Stimulated activated CD4-positive, alpha-beta T cell treated with anti-CD3 and anti-CD28 coated beads, Interleukin-1b, Interleukin-23, amount 100 ng/mL, for 1 hour (primary cell): Measurements from ENCODE around the gene GOLT1A.

Experiments used
- DNase-seq, 2 donors: peaks; one replicate each; pipeline ENCODE4 v3.0.0-alpha.2; 2020; ENCODE audit warnings: low read depth in 2 of 2

GOLT1A gene

DNA sequence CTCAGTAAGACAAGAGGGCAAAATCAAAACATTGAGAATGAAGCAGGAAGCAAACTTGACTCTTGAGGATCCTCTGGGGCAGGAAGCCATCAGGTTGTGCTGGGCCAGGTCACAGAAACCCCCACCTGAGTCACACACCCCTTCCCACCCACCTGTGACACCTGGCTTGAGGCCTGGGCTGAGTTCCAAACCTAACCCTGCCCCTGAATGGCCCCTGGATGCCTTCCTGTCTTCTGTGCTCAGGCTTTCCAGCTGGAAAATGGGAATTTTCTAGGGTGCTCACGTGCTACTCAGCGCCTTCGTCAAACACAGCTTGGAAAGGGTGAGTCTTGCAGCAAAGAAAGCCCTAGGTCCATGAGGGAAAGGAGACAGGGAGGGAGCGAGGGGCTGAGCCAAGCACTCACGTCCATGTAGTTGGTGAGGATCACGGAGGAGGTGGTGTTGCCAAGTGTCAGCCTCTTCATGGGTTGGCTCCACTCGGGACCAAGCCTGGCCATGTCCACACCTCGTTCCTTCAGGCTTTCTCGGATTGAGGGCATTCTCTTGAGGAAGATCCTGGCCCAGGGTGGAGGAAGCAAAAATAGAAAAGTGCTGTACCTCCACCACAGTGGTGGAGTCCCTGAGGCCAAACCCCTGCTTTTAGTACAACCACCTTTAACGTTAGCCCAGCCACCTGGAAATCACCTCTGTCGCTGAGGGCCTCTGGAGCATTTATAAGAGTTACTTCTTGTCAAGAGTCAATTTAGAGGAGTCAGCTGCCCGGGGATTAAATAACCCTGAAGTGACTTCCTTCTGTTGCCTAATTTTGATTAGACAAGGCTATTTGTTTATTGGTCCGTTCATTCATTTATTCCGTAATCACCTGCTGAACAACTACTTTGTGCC is 51.9 kb downstream of the GOLT1A start:
- no peak for DNase-seq

DNA sequence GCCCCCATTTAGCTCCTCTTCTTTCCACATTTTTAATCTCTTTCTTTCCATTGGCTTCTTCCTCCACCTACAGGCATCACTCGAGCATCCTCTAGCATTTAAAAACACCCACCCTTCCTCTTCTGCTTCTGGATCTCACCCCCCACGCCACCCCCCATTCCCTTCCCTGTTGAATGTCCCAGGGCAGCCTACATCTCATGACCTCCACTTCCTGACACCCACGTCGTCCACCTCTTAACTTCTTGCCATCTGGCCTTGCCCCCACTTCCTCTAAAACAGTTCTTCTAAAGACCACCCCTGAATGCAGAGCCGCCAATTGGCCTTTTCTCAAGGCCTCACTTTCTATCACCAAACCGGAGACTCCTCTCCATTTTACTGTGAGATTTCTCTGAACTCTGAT is 55.8 kb downstream of the GOLT1A start:
- no peak for DNase-seq

DNA sequence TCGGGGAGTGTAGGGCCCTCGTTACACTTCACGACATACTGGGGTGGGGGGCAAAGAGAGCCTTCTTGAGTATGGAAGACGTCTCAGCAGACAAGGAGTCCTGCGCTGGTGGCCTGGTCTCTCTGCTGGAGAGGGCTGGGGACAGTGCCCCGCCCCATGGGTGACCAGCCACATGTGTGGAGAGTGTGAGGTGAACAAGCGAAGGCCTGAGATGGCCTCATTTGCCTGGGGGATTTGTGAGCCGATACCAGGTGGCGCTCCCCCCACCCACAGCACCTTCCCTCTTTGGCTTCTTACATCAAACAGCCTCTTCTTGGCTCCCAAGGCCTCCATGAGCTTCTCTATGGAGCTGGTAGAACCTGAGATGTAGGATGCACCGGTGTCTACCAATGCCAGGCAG is 57.9 kb downstream of the GOLT1A start:
- DNase-seq: no peak

DNA sequence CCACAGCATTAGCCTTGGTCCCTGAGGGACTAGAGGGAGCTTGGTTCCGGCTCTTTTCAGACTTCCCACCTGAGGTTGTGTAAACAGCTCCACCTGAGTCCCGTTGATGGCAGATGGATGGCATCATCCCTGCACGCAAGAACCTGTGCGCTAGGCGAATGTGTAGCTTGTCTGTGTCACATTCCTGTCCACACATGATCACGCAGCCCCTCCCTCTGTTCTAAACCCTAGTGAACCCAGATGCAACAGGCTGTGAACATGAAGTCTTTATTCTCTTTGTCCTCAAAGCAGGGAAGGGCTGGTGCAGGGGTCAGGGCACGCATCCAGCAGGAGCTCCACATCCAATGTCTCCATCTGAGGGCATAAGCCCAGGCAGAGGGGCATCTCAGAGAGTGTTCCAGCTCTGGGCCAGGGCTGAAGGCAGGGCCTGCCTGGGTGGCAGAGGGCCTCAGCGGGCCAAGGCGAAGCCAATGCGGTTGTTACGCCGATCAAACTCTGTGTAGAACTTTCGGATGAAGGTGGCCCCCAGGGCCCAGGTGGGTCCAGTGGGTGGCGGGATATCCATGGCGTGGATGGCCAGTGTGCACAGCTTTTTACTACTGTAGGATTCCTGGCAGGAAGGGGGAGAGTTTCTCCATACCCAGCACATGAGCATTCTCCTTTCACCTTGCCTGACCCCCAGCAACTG is 59.1 kb downstream of the GOLT1A start:
- no peak for DNase-seq

DNA sequence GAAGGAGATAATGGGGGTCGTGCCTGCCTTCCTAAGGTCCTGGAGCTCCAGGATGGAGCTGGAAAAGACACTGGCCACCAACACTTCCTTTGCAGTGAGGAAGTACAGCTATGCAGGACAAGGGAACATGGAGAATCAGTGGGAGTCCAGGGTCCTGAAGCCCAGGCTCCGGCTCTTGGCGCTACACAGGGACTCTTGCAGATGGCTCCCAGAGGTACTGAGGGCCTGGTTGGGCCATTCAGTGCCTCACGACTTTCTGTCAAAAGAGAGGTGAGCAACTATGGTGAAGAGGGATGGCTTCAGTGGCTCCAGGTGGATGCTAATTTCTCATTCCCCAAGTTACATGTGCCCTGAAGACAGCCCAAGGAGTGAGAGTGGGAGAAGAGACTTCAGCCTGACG is 60.1 kb downstream of the GOLT1A start:
- no peak for DNase-seq

GRCh38 chr1:204152310-204153044 is 61.3 kb downstream of the GOLT1A start:
- no peak for DNase-seq

DNA sequence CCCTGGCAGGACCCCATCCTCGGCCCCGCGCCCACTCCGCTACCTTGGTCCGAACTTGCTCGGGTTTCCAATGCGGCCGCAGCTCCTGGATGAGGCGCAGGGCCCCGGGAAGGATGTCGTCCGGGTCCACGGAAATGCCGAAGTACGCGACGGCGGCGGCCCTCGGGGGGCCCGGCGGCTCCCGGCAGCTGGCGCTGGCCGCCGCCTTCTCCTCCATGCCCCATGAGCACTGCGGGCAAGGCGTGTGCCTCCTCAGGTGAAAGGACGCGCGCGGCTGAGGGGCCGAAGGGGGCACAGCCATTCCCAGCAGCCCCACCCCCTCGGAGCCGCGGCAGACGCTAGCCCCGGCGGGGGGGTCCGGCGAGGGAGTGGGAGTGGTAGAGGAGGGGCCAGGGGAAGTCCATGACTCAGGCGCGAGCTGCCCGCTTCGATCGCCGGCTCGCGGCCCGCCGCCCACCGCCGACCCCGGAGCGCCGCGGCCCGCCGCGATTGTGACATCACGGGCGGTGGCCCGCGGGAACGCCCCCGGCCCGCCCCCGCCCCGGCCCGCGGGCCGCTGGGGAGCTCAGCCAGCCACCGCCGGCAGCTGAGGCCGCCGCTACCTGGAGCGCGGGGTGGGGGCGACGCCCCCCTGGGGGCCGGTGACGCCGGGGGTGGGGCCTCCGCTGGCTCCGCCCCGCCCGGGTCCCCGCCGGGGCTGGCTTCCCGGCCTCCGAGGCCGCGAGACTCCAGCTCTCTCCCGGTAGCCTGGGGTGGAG is 62.1 kb downstream of the GOLT1A start, which contains the start of gene ETNK2:
TSS of gene ETNK2 (minus strand) at position 493 of the 758 bp plus-strand sequence. CDS start at position 301, 192 bp downstream.
- peak; percentile 12 to 30 for DNase-seq

- DNase-seq: no peak
Measured at GRCh38 chr1:204150702-204151551, 62.9 kb downstream of the GOLT1A start.

DNA sequence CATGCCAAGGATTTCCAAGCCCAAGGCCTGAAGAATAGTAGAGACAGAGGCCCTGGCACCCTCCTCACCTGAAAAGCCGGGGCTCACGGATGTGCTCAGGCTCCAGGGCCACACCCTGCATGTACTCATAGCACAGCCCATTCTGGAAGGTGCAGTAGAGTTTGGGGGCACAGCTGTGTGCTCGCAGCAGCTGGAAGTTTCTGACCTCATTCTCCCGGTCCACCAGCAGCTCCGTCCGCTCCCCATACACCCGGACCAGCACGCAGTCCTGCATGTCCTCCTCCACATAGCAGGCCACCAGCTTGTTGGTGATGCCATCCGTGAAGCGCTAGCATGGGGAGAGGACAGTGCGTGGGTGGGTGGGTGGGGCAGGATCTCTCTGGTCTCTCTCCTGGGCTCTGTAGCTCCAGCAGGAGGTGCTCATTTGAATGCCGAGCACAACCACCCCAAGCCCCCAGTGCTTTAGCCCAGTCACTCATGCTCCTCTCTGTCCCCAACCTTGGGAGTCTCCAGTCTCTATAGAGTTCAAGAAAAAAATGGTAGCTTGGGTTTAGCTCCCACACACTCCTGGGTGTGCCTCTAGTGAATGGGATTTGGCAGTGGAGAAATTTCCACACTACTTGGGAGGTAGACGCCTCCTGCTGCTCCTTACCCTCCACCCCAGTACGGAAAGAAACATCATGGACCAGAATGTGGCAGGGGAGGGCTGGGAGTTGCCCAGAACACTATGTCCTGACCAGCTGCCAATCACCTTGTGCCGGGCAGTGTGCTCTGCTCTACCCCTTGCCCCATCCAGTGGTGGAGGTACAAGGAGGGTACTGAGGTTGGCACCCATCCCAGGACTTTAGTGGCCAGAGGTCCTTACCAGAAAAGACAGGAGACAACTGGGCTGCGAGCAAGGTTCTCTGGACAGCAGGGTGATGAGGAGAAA is 63.9 kb downstream of the GOLT1A start:
- no peak for DNase-seq

DNA sequence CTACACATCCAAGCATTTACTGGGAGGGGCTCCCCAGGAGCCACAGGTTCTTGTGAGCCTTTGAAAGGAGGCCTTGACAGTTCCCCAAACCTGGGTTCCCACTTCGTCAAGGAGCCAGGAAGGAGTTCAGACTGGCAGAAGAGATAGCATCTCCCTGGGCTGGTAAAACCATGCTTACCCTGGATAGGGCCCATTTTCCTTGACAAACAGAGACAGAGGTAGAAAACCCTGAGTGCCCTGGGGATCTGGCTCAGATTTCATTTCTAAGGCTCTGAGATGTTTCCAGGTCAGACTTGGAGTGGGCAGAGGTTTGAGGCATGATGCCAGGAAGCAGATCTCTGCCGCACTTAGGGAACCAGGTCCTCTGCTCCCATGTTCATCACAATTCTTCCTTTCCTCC is 64.7 kb downstream of the GOLT1A start:
- no peak for DNase-seq
